GM12878 (cell line): Measurements from ENCODE around the gene SIN3A. TPM values are rescaled to one million over a fixed set of nuclear protein-coding genes. Genes with fewer than 3 reads are reported as not detected.

Source experiments
- ATF3 ChIP-seq: IDR thresholded peaks from 2 replicates; pipeline ENCODE4 v1.6.1; 2011; ENCODE audit warnings: low read depth, mild to moderate bottlenecking, low read length, moderate library complexity, borderline replicate concordance; ENCODE audit errors: extremely low read depth
- ATF7 ChIP-seq: fragments of 450-650 bp; IDR thresholded peaks from 2 replicates; pipeline ENCODE4 v1.6.1; 2016; ENCODE audit warnings: low read depth, mild to moderate bottlenecking
- CBX5 ChIP-seq: sonication (generic); IDR thresholded peaks from 2 replicates; pipeline ENCODE4 v1.6.1; 2016; ENCODE audit warnings: low read depth, moderate library complexity, mild to moderate bottlenecking, inconsistent platforms
- E2F4 ChIP-seq: IDR thresholded peaks from 2 replicates; pipeline ENCODE4 v1.6.1; 2012; ENCODE audit warnings: low read depth, low read length, improper control_type of control experiment
- EED ChIP-seq: sonication (generic); IDR thresholded peaks from 2 replicates; pipeline ENCODE4 v1.6.1; 2016; ENCODE audit warnings: antibody characterized with exemption, low read depth
- HCFC1 ChIP-seq: fragments of 150-350 bp; IDR thresholded peaks from 2 replicates; pipeline ENCODE4 v1.6.1; 2014; ENCODE audit warnings: low read length
- HSF1 ChIP-seq: fragments of 150-350 bp; IDR thresholded peaks from 2 replicates; pipeline ENCODE4 v1.6.1; 2014; ENCODE audit warnings: mild to moderate bottlenecking, low read depth, low read length
- IKZF1 ChIP-seq: fragments of 450-650 bp; conservative IDR thresholded peaks from 2 replicates; pipeline ENCODE4 v1.6.1; 2017; ENCODE audit warnings: antibody characterized with exemption, mild to moderate bottlenecking
- IKZF2 ChIP-seq, 2 experiments: fragments of 450-650 bp; IDR thresholded peaks; 2 replicates each; pipeline ENCODE4 v1.6.1; 2017; ENCODE audit warnings: mild to moderate bottlenecking in 2 of 2, moderate library complexity in 2 of 2
- MEF2B ChIP-seq: fragments of 450-650 bp; IDR thresholded peaks from 2 replicates; pipeline ENCODE4 v1.6.1; 2018; ENCODE audit warnings: mild to moderate bottlenecking, moderate library complexity; ENCODE audit not compliant: partially characterized antibody, poor library complexity, severe bottlenecking
- MLLT1 ChIP-seq: fragments of 450-650 bp; IDR thresholded peaks from 2 replicates; pipeline ENCODE4 v1.6.1; 2016; ENCODE audit warnings: mild to moderate bottlenecking
- NFYB ChIP-seq: IDR thresholded peaks from 2 replicates; pipeline ENCODE4 v1.6.1; 2011; ENCODE audit warnings: low read depth, mild to moderate bottlenecking, low read length, improper control_type of control experiment, moderate library complexity; ENCODE audit not compliant: insufficient read depth
- POU2F2 ChIP-seq: IDR thresholded peaks from 3 replicates; pipeline ENCODE4 v1.6.1; 2011; ENCODE audit warnings: low read depth, mild to moderate bottlenecking, low read length, borderline replicate concordance
- RCOR1 ChIP-seq: conservative IDR thresholded peaks from 2 replicates; pipeline ENCODE4 v1.6.1; 2012; ENCODE audit warnings: low read depth, low read length, improper control_type of control experiment
- SIX5 ChIP-seq: IDR thresholded peaks from 2 replicates; pipeline ENCODE4 v1.6.1; 2011; ENCODE audit warnings: mild to moderate bottlenecking, low read depth, low read length, moderate library complexity; ENCODE audit not compliant: severe bottlenecking
- SUPT20H ChIP-seq: IDR thresholded peaks from 2 replicates; pipeline ENCODE4 v1.6.1; 2011; ENCODE audit warnings: low read depth, mild to moderate bottlenecking, low read length, moderate library complexity, borderline replicate concordance; ENCODE audit not compliant: control insufficient read depth
- TAF1 ChIP-seq: IDR thresholded peaks from 2 replicates; pipeline ENCODE4 v1.6.1; 2011; ENCODE audit warnings: mild to moderate bottlenecking, low read depth, low read length, borderline replicate concordance
- TARDBP ChIP-seq: IDR thresholded peaks from 2 replicates; pipeline ENCODE4 v1.6.1; 2016; ENCODE audit warnings: borderline replicate concordance
- TCF3 ChIP-seq: IDR thresholded peaks from 2 replicates; pipeline ENCODE4 v1.6.1; 2012; ENCODE audit warnings: low read depth, mild to moderate bottlenecking, low read length, borderline replicate concordance; ENCODE audit not compliant: insufficient read depth
- TCF7 ChIP-seq: IDR thresholded peaks from 2 replicates; pipeline ENCODE4 v1.6.1; 2014; ENCODE audit warnings: antibody characterized with exemption, borderline replicate concordance
- ZBTB4 ChIP-seq: fragments of 450-650 bp; formaldehyde crosslinking; IDR thresholded peaks from 2 replicates; pipeline ENCODE4 v1.4.0; 2022; ENCODE audit warnings: mild to moderate bottlenecking, moderate library complexity
- ZNF217 ChIP-seq: fragments of 450-650 bp; IDR thresholded peaks from 2 replicates; pipeline ENCODE4 v1.6.1; 2017; ENCODE audit warnings: antibody characterized with exemption, mild to moderate bottlenecking
- polyA plus RNA-seq, 11 experiments: library from polyadenylated mRNA; depleted of rRNA in 4 of 11; unstranded in 6 of 11; stranded (reverse) in 5 of 11; fragments of >200 nt; fragmentation: Nextera tagmentation in 4 of 11; fragmentation: Illumina TruSeq in 1 of 11; extraction: Ambion mirVana in 4 of 11; extraction: Trizol in 1 of 11; gene quantifications; 1 replicate in 1 of 11; 2 replicates in 10 of 11; pipeline versions ENCODE4 v1.2.1 to v1.2.3, GENCODE V29; 2011 to 2016; ENCODE audit warnings: inconsistent platforms in 2 of 11, missing spikeins in 2 of 11, low read depth in 1 of 11
- total RNA-seq, 4 experiments: library from RNA; depleted of rRNA in 3 of 4; stranded (reverse); fragments of >200 nt in 3 of 4; fragmentation: Illumina TruSeq in 1 of 4; extraction: Trizol in 1 of 4; gene quantifications; 2 replicates each; pipeline versions ENCODE4 v1.2.1 to v1.2.3, GENCODE V29; 2013 to 2021

SIN3A gene
- total and polyA plus RNA-seq, 10 of the 15 experiments (the other 5 are each of a cell fraction or from before 2014, with no cell fraction given), result 6.4 to 62.2 (median 29.2) TPM

- TF ChIP-seq SIX5 (peak; percentile 26), POU2F2 (0 out of 3 replicates have a peak, but pooled peaks have one; percentile 35), MEF2B (no peak), MLLT1 (peak; percentile 32; the same call in 1 of the 2 replicates), CBX5 (peak; percentile 50; the same call in 1 of the 2 replicates), TARDBP (peak; percentile 80; the same call in 1 of the 2 replicates), EED (peak; percentile 77), TAF1 (peak; percentile 36; the same call in 1 of the 2 replicates), HCFC1 (peak; percentile 65), HSF1 (0 out of 2 replicates have a peak, but pooled peaks have one; percentile 24), IKZF1 (peak; percentile 86), SUPT20H (no peak), NFYB (no peak), RCOR1 (no peak), E2F4 (no peak; the same call in 1 of the 2 replicates), ZBTB4 (CRISPR knock-in tag) (peak; percentile 88), ZNF217 (no peak), ATF7 (0 out of 2 replicates have a peak, but pooled peaks have one; percentile 12), IKZF2 (IDR thresholded peaks at IDR 0.05) (peak; percentile 66 to 75), ATF3 (peak; percentile 96), TCF7 (no peak), TCF3 (0 out of 2 replicates have a peak, but pooled peaks have one; percentile 14)
Measured at GRCh38 chr15:75335705-75336355, 115.7 kb downstream of the SIN3A start, which contains the start of gene COMMD4 (continued).
